ENCODE data around the gene TMEM191B.
"Not testable (repeated sequence)": the region's sequence is repeated elsewhere in the genome, so short reads cannot be mapped to it uniquely, and the experiment has no call there.

The TMEM191B gene

DNA sequence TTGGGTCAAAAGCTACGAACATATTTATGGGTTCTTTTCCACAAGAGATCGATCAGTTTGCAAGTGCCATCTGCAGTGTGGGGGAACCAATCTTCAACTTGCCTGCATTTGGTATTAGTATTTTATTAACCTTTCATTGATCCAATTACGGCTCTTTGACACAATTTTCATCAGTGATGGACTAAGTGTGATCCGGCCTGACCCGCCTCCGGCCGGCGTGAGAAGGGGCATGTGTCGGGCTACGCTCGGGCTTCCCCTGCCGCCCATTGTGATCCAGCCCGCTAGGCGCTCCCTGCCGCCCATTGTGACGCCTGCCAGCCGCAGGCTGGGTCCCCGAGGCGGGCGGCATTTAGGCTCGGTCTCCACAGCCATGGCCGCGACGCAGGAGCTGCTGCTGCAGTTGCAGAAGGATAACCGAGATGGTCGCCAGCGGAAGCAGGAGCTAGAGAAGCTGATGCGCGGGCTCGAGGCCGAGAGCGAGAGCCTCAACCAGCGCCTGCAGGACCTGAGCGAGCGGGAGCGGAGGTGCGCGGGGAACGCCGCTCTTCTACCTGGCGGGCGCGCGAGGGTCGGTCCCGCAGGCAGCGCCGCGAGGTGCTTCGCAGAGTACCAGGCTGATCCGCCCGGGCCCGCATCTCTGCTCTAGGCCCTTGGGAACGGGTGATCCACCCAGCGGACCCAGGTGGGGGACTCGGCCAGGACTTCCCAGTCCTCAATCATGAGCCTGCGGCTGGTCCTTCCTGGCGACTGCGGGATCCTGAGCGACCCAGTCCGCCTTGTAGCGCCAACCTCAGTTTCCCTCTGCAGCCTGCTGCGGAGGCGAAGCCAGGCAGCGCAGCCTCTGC is at the start of gene TMEM191B:
TSS of gene TMEM191B (plus strand) at position 51 of the 845 bp plus-strand sequence. CDS start at position 230, 179 bp downstream.
- H3K36me3 ChIP-seq (ENCODE audit: control insufficient read depth, insufficient read depth, low read length, severe bottlenecking); H3K4me3 ChIP-seq (ENCODE audit: low read length); H3K4me1 ChIP-seq (ENCODE audit: control insufficient read depth, insufficient read depth, low read length); H3K9me3 ChIP-seq (ENCODE audit: control insufficient read depth, low read length); H3K9ac ChIP-seq (ENCODE audit: low read length); H3K27me3 ChIP-seq (replicated peaks; ENCODE audit: control insufficient read depth, insufficient read depth, low read length); DNase-seq (ENCODE audit: low read depth): not testable (repeated sequence)

DNA sequence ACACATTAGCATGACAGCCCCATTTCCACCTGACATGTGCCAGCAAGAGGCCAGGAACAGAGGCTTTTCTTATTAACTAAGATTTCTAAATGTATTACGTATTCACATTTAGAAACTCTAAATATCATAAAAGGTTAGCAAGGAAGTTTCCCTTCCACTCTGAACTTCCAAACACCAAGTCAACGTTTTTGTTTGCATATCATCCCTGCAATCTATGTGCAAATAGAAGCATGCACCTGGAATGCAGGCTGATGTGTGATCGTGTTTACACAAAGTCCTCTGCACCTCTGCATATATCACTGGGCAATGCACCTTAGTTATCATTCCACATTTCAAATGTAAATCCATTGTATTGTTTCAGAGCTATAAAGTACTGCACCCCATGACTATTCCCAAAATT is 31.4 kb upstream of the TMEM191B start:
- not testable (repeated sequence) for H3K9me3 ChIP-seq (ENCODE audit: control insufficient read depth, low read length); H3K4me3 ChIP-seq (ENCODE audit: low read length); H3K27me3 ChIP-seq (replicated peaks; ENCODE audit: control insufficient read depth, insufficient read depth, low read length); H3K4me1 ChIP-seq (ENCODE audit: control insufficient read depth, insufficient read depth, low read length); H3K36me3 ChIP-seq (ENCODE audit: control insufficient read depth, insufficient read depth, low read length, severe bottlenecking); H3K9ac ChIP-seq (ENCODE audit: low read length); DNase-seq (ENCODE audit: low read depth)

DNA sequence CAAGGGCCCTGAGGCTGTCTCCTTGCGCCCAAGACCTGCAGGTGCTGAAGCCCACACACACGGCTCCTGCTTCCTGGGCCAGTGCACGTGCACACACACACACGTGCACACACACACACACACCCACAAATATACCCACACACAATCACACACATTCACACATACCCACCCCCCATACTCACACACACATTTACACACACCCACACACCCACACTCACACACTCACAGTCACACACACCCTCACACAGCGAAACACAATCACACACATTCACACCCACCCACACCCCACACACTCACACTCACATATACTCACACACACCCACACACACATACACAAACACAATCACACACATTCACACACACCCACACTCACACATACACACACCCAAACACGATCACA is 16.3 kb upstream of the TMEM191B start:
- H3K4me3 ChIP-seq (ENCODE audit: low read length); H3K36me3 ChIP-seq (ENCODE audit: control insufficient read depth, insufficient read depth, low read length, severe bottlenecking); H3K27me3 ChIP-seq (replicated peaks; ENCODE audit: control insufficient read depth, insufficient read depth, low read length); H3K9ac ChIP-seq (ENCODE audit: low read length); H3K4me1 ChIP-seq (ENCODE audit: control insufficient read depth, insufficient read depth, low read length); DNase-seq (ENCODE audit: low read depth); H3K9me3 ChIP-seq (ENCODE audit: control insufficient read depth, low read length): not testable (repeated sequence)

GRCh38 chr22:18512378-18512777 is 15.2 kb upstream of the TMEM191B start:
- H3K4me3 ChIP-seq (ENCODE audit: low read length); H3K36me3 ChIP-seq (ENCODE audit: control insufficient read depth, insufficient read depth, low read length, severe bottlenecking); H3K4me1 ChIP-seq (ENCODE audit: control insufficient read depth, insufficient read depth, low read length); H3K9ac ChIP-seq (ENCODE audit: low read length); DNase-seq (ENCODE audit: low read depth); H3K27me3 ChIP-seq (replicated peaks; ENCODE audit: control insufficient read depth, insufficient read depth, low read length); H3K9me3 ChIP-seq (ENCODE audit: control insufficient read depth, low read length): not testable (repeated sequence)

DNA sequence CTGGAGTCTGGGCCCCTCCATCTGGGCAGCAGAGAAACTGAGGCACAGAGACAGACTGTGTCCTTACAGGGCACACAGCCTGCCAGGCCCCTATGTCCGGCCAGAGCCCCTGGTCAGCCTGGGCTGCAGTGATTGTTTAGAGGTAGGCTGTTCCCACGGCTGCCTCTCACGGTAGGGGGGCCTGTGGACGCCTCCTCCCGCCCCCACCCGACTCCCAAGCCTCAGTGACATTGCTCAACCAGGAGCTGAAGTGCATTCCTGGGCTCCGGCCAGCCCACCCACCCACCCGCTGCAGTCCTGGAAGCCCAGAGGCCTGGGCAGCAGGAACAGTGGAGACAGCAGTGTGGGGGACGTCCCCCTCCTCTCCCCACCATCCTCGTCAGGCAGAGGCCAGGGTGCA is 14.1 kb upstream of the TMEM191B start:
- H3K36me3 ChIP-seq (ENCODE audit: control insufficient read depth, insufficient read depth, low read length, severe bottlenecking); H3K27me3 ChIP-seq (replicated peaks; ENCODE audit: control insufficient read depth, insufficient read depth, low read length); H3K9me3 ChIP-seq (ENCODE audit: control insufficient read depth, low read length); H3K4me1 ChIP-seq (ENCODE audit: control insufficient read depth, insufficient read depth, low read length); DNase-seq (ENCODE audit: low read depth); H3K9ac ChIP-seq (ENCODE audit: low read length); H3K4me3 ChIP-seq (ENCODE audit: low read length): not testable (repeated sequence)

DNA sequence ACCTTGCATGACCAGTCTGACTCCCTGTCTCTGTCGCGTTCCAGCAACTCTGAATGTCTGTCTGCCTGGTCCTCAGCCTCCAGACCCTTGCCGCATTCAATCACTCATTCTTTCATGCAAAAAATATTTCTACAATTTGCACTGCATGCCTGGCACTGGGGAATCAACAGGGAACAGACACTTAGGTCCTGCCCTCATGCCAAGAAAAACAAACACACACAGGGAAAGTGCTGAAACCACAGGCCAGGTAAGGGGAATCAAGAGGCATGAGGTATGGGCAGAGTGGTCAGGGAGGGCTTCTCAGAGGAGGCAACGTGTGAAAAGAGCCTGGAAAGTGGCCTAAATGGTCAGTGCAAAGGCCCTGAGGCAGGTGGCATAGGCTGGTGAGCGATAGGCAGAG is 9.5 kb upstream of the TMEM191B start, which contains the start of gene GGTLC3:
TSS of gene GGTLC3 (minus strand) at position 101 of the 400 bp plus-strand sequence. CDS start 264 bp downstream, outside the sequence.
- not testable (repeated sequence) for H3K36me3 ChIP-seq (ENCODE audit: control insufficient read depth, insufficient read depth, low read length, severe bottlenecking); H3K27me3 ChIP-seq (replicated peaks; ENCODE audit: control insufficient read depth, insufficient read depth, low read length); H3K4me3 ChIP-seq (ENCODE audit: low read length); H3K9ac ChIP-seq (ENCODE audit: low read length); H3K9me3 ChIP-seq (ENCODE audit: control insufficient read depth, low read length); DNase-seq (ENCODE audit: low read depth); H3K4me1 ChIP-seq (ENCODE audit: control insufficient read depth, insufficient read depth, low read length)

- not testable (repeated sequence) for H3K36me3 ChIP-seq (ENCODE audit: control insufficient read depth, insufficient read depth, low read length, severe bottlenecking); H3K4me1 ChIP-seq (ENCODE audit: control insufficient read depth, insufficient read depth, low read length); H3K27me3 ChIP-seq (replicated peaks; ENCODE audit: control insufficient read depth, insufficient read depth, low read length); H3K9me3 ChIP-seq (ENCODE audit: control insufficient read depth, low read length); H3K9ac ChIP-seq (ENCODE audit: low read length); H3K4me3 ChIP-seq (ENCODE audit: low read length); DNase-seq (ENCODE audit: low read depth)
Measured at GRCh38 chr22:18522762-18523161, 4.8 kb upstream of the TMEM191B start.

GRCh38 chr22:18523328-18523727 is 4.3 kb upstream of the TMEM191B start:
- H3K4me1 ChIP-seq (ENCODE audit: control insufficient read depth, insufficient read depth, low read length); H3K36me3 ChIP-seq (ENCODE audit: control insufficient read depth, insufficient read depth, low read length, severe bottlenecking); DNase-seq (ENCODE audit: low read depth): not testable (repeated sequence)

DNA sequence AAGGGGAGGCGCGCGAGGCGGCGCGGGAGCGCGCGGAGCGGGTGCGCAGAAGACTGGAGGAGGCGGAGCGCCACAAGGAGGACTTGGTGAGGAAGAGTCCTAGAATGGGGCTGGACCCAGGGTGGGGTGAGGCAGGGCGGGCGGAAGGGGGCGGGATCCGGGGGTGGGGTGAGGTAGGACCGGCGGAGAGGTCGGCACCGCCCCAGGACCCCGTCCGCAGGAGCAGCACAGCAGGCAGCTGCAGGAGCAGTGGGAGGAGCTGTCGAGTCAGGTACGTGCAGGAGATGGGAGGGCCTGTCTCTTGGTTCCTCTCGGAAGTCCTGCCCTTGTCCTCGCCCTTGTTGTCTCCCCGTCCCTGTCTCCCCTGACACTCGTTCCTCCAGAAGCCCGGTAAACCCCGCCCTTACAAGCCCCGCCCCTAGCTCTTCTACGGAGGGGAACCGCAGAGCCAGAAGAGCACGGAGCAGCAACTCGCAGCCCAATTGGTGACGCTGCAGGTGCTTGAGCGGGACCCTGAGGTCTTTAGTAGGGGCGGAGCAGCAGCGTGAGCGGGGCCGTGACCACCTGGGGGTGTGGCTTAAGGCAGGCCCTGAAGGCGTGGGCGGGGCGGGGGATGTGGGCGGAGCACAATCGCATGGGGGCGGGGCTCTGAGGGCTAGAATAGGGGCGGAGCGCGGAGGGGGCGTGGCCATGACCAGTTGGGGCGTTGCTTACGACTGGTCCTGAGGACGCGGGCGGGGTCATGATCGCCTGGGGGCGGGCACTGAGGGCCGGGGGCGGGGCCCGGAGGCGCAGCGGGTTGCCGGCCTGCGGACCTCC is 1.2 kb downstream of the TMEM191B start:
- peak; percentile 65 for DNase-seq (ENCODE audit: low read depth)
- not testable (repeated sequence) for H3K9me3 ChIP-seq (ENCODE audit: control insufficient read depth, low read length)

More at GRCh38 chr22:18523328-18523727, 4.3 kb upstream of the TMEM191B start:
- H3K9ac ChIP-seq (ENCODE audit: low read length); H3K4me3 ChIP-seq (ENCODE audit: low read length); H3K27me3 ChIP-seq (replicated peaks; ENCODE audit: control insufficient read depth, insufficient read depth, low read length); H3K9me3 ChIP-seq (ENCODE audit: control insufficient read depth, low read length): not testable (repeated sequence)

GRCh38 chr22:18529416-18530145 is 2.0 kb downstream of the TMEM191B start:
- H3K4me3 ChIP-seq (ENCODE audit: low read length); H3K4me1 ChIP-seq (ENCODE audit: control insufficient read depth, insufficient read depth, low read length); H3K9me3 ChIP-seq (ENCODE audit: control insufficient read depth, low read length); H3K27me3 ChIP-seq (replicated peaks; ENCODE audit: control insufficient read depth, insufficient read depth, low read length); DNase-seq (ENCODE audit: low read depth); H3K9ac ChIP-seq (ENCODE audit: low read length); H3K36me3 ChIP-seq (ENCODE audit: control insufficient read depth, insufficient read depth, low read length, severe bottlenecking): not testable (repeated sequence)

More for the DNA sequence above, 1.2 kb downstream of the TMEM191B start:
- H3K4me1 ChIP-seq (ENCODE audit: control insufficient read depth, insufficient read depth, low read length); H3K9ac ChIP-seq (ENCODE audit: low read length); H3K4me3 ChIP-seq (ENCODE audit: low read length); H3K36me3 ChIP-seq (ENCODE audit: control insufficient read depth, insufficient read depth, low read length, severe bottlenecking); H3K27me3 ChIP-seq (replicated peaks; ENCODE audit: control insufficient read depth, insufficient read depth, low read length): not testable (repeated sequence)

DNA sequence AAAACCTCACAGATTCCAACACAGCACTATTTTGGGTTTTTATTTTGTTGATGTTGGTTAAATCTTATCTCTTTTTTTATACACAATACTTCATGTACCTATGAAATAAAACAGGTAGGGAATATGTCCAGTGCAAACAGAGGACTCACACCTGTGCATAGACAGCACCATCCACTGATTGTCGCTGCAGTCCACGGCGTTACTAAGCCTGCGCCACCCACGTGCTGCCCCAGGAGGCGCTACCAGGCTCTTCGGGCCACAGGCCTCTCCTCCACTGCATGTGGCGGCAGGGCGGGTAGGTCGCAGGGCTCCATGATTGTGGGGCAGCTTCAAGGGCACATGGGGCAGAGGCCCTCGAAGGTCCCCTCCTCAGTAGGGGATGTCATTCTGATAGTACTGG is 6.0 kb downstream of the TMEM191B start:
- H3K4me1 ChIP-seq (ENCODE audit: control insufficient read depth, insufficient read depth, low read length): not testable (repeated sequence)

More for the DNA sequence above, 6.0 kb downstream of the TMEM191B start:
- H3K4me3 ChIP-seq (ENCODE audit: low read length); H3K27me3 ChIP-seq (replicated peaks; ENCODE audit: control insufficient read depth, insufficient read depth, low read length); DNase-seq (ENCODE audit: low read depth); H3K36me3 ChIP-seq (ENCODE audit: control insufficient read depth, insufficient read depth, low read length, severe bottlenecking); H3K9ac ChIP-seq (ENCODE audit: low read length); H3K9me3 ChIP-seq (ENCODE audit: control insufficient read depth, low read length): not testable (repeated sequence)
